ENCODE measurements around the gene AKAP5.

The AKAP5 gene

GRCh38 chr14:64488590-64489099 is 23.3 kb downstream of the AKAP5 start:
- TF ChIP-seq CTCF (IDR thresholded peaks at IDR 0.05) (no peak), ZFX (IDR thresholded peaks at IDR 0.05; ENCODE audit: borderline replicate concordance) (no peak)
- no peak overlapping the region for H3K27ac ChIP-seq

- H3K27ac ChIP-seq: no peak overlapping the region
- no peak for TF ChIP-seq CTCF (IDR thresholded peaks at IDR 0.05)
- no peak for TF ChIP-seq ZFX (IDR thresholded peaks at IDR 0.05; ENCODE audit: borderline replicate concordance)
These were observed 26.3 kb downstream of the AKAP5 start for GRCh38 chr14:64491637-64492036.

GRCh38 chr14:64493455-64493854 is 28.2 kb downstream of the AKAP5 start:
- TF ChIP-seq ZFX (IDR thresholded peaks at IDR 0.05; ENCODE audit: borderline replicate concordance) (no peak), CTCF (IDR thresholded peaks at IDR 0.05) (no peak)
- H3K27ac ChIP-seq: no peak overlapping the region

GRCh38 chr14:64495252-64495651 is 30.0 kb downstream of the AKAP5 start:
- no peak overlapping the region for H3K27ac ChIP-seq
- no peak for TF ChIP-seq ZFX (IDR thresholded peaks at IDR 0.05; ENCODE audit: borderline replicate concordance)
- TF ChIP-seq CTCF (IDR thresholded peaks at IDR 0.05): no peak

- H3K27ac ChIP-seq: no peak overlapping the region
- TF ChIP-seq ZFX (IDR thresholded peaks at IDR 0.05; ENCODE audit: borderline replicate concordance): no peak
- no peak for TF ChIP-seq CTCF (IDR thresholded peaks at IDR 0.05)
These were observed 31.5 kb downstream of the AKAP5 start for GRCh38 chr14:64496764-64497163.

- TF ChIP-seq ZFX (IDR thresholded peaks at IDR 0.05; ENCODE audit: borderline replicate concordance) (no peak), CTCF (IDR thresholded peaks at IDR 0.05) (no peak)
- H3K27ac ChIP-seq: no peak overlapping the region
These were observed 34.8 kb downstream of the AKAP5 start for GRCh38 chr14:64500088-64500487.

GRCh38 chr14:64501411-64502171 is 36.3 kb downstream of the AKAP5 start:
- peak overlapping the region; percentile 99 for H3K27ac ChIP-seq
- TF ChIP-seq ZFX (IDR thresholded peaks at IDR 0.05; ENCODE audit: borderline replicate concordance) (no peak), CTCF (IDR thresholded peaks at IDR 0.05) (no peak)
